OCI-LY7 (cell line): ENCODE data around the gene PRKAG2.

ENCODE experiments used
- CTCF ChIP-seq: fragments of 200-600 bp; sonication (generic); conservative IDR thresholded peaks from 2 replicates; pipeline ENCODE4 v1.5.1; 2014; ENCODE audit warnings: mild to moderate bottlenecking, antibody characterized with exemption, low read length, moderate library complexity, mixed read lengths
- EZH2phosphoT487 ChIP-seq: fragments of 200-600 bp; sonication (generic); IDR thresholded peaks from 2 replicates; pipeline ENCODE4 v1.6.1; 2018; ENCODE audit warnings: low read depth, borderline replicate concordance, mild to moderate bottlenecking, mixed run types, antibody characterized with exemption, low read length, moderate library complexity, mixed read lengths

DNA sequence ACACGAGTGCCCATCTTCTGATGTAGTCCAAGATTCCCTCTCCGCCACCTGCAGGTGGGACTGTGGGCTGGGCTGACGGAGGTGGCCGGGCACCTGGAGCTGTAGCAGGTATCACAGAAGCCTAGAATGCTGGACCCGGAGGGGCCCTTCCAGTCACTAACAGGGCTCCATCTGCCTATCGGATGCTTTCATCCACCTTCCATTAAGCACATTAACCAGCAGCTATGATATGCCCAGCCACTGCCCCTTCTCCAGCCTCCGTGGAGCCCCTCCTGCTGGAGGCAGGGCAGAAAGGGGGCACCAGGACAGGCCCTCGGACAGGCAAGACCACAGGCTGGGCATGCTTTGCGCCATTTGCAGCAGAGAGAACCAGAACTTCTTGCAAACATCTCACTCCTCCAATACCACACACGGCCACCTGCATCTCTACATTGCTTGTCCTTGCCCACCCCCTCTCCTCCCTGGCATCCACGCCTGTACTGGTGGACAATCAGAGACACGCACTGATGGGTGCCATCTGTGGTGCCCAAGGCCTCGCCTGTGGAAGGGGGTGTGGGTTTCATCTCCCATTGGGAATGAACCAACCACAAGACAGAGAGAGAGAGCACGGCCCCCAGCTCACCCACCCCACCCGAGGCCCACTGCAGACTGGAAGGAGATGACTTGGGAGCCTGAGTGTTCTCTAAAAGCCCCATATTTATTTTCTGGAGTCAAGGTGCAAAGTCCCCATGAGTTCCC, 16.8 kb downstream of the PRKAG2 start:
- TF ChIP-seq CTCF (no peak), EZH2phosphoT487 (no peak)
